Vagina (tissue), 2 donors: ENCODE measurements around the gene LDHA.

Experiments
- CTCF ChIP-seq, 3 experiments: fragments of 450-650 bp in 2 of 3; fragments of 200-600 bp in 1 of 3; sonication (generic) in 1 of 3; IDR thresholded peaks; one replicate each; pipeline ENCODE4 v1.5.1; 2017 to 2019; ENCODE audit warnings: antibody characterized with exemption in 3 of 3, mild to moderate bottlenecking in 2 of 3, moderate library complexity in 2 of 3
- POLR2A ChIP-seq, 2 donors: fragments of 450-650 bp; IDR thresholded peaks; one replicate each; pipeline ENCODE4 v1.6.1; 2017; ENCODE audit warnings: antibody characterized with exemption in 2 of 2, mild to moderate bottlenecking in 2 of 2, moderate library complexity in 2 of 2
- POLR2AphosphoS5 ChIP-seq, 2 donors: sonication (generic); formaldehyde crosslinking; IDR thresholded peaks; one replicate each; pipeline ENCODE4 v1.9.0; 2017; ENCODE audit warnings: antibody characterized with exemption in 2 of 2, mild to moderate bottlenecking in 2 of 2, low read depth in 1 of 2; ENCODE audit not compliant: insufficient read depth in 1 of 2

- TF ChIP-seq CTCF (IDR thresholded peaks at IDR 0.05): no peak
- no peak for TF ChIP-seq POLR2AphosphoS5 (IDR thresholded peaks at IDR 0.05; ENCODE audit: insufficient read depth in 1 of 2, low read depth in 1 of 2)
- no peak for TF ChIP-seq POLR2A (IDR thresholded peaks at IDR 0.05)
These were observed 44.3 kb downstream of the LDHA start for GRCh38 chr11:18438691-18439090.
